Measurements from ENCODE around the gene PSMD3. TPM values are rescaled to one million over a fixed set of nuclear protein-coding genes. Genes with fewer than 3 reads are reported as not detected.

Gene PSMD3
- polyA plus RNA-seq, 2 of the 4 experiments (the other 2 are of a cell fraction), result 87.7 to 193 TPM

GRCh38 chr17:39937447-39937846, 43.2 kb upstream of the PSMD3 start:
- Histone ChIP-seq H3K9me3 (no peaks in the 10 kb centered on the region), H3K4me2 (no peak overlapping the region), H3K4me3 (no peak overlapping the region), H3K4me1 (peaks cover 11% of the 10 kb centered on the region), H3K27ac (no peak overlapping the region)
- POLR2A ChIA-PET, result no interaction called here
- 86% methylated on average over 3 of the region's 3 CpGs for WGBS (ENCODE audit: missing lambda C conversion rate)
- ATAC-seq (no peak), DNase-seq (ENCODE audit: low read depth in 1 of 2, low spot score in 1 of 2) (no peak), FAIRE-seq (no peak)
- TF ChIP-seq RAD21 (conservative IDR thresholded peaks at IDR 0.05 in 1 of 2, IDR thresholded peaks at IDR 0.05 in 1 of 2), result no peak
- CTCF ChIA-PET, result interaction anchor here (0.7 to 4.2 kb wide), 6 partner anchors 12 to 269 kb away, joined by 3 to 43 read pairs (median 6); partner anchors contain the start of genes PNMT and PSMD3

GRCh38 chr17:39938140-39938869, 42.3 kb upstream of the PSMD3 start:
- no peak overlapping the region for H3K4me3 ChIP-seq
- FAIRE-seq, result no peak
- ChIA-PET CTCF (interaction anchor here (0.7 to 4.2 kb wide), 12 partner anchors 8 to 94 kb away, joined by 3 to 43 read pairs (median 10); partner anchors contain the start of genes LRRC3C, ORMDL3 and PSMD3), POLR2A (no interaction called here)
- no peak for ATAC-seq
- H3K27ac ChIP-seq, result no peak overlapping the region
- no peak for DNase-seq (ENCODE audit: low read depth in 1 of 2, low spot score in 1 of 2)
- no peak for TF ChIP-seq CHD4 (IDR thresholded peaks at IDR 0.05; ENCODE audit: borderline replicate concordance)
- TF ChIP-seq MAFK (IDR thresholded peaks at IDR 0.05; ENCODE audit: partially characterized antibody), result no peak
- TF ChIP-seq HEYL (CRISPR knock-in tag; IDR thresholded peaks at IDR 0.05), result no peak
- no peak for TF ChIP-seq CTCF (IDR thresholded peaks at IDR 0.05)
- no peak for TF ChIP-seq GATA3 (IDR thresholded peaks at IDR 0.05; ENCODE audit: borderline replicate concordance)
- no peak for TF ChIP-seq REST (IDR thresholded peaks at IDR 0.05)
- H3K9me3 ChIP-seq, result no peaks in the 10 kb centered on the region
- H3K4me1 ChIP-seq, result peaks cover 11% of the 10 kb centered on the region
- no peak overlapping the region for H3K4me2 ChIP-seq
- 68% methylated on average over 8 of the region's 8 CpGs for WGBS (ENCODE audit: missing lambda C conversion rate)

- no peak overlapping the region for H3K4me2 ChIP-seq
- no peak for TF ChIP-seq RNF2 (IDR thresholded peaks at IDR 0.05; ENCODE audit: borderline replicate concordance, low read depth)
- TF ChIP-seq ZC3H11A (IDR thresholded peaks at IDR 0.05), result no peak
- no peak for TF ChIP-seq NPAS2 (CRISPR knock-in tag; IDR thresholded peaks at IDR 0.05; ENCODE audit: borderline replicate concordance)
- no peak for TF ChIP-seq RCOR1 (IDR thresholded peaks at IDR 0.05; ENCODE audit: low read depth, low read length)
- TF ChIP-seq HOXA7 (CRISPR knock-in tag; IDR thresholded peaks at IDR 0.05), result no peak
- no peak for TF ChIP-seq POLR2A (IDR thresholded peaks at IDR 0.05; ENCODE audit: low read length)
- TF ChIP-seq EP300 (IDR thresholded peaks at IDR 0.05), result no peak
- no peak for TF ChIP-seq EHMT2 (IDR thresholded peaks at IDR 0.05; ENCODE audit: low read depth)
- DNase-seq (ENCODE audit: low read depth in 1 of 2, low spot score in 1 of 2) (no peak), ATAC-seq (no peak), FAIRE-seq (no peak)
- WGBS (ENCODE audit: missing lambda C conversion rate), result 90% methylated on average over 3 of the region's 3 CpGs
- no peak overlapping the region for H3K27ac ChIP-seq
- ChIA-PET CTCF (interaction anchor here (0.9 to 4.2 kb wide), 15 partner anchors 9 to 92 kb away, joined by 3 to 43 read pairs (median 6); partner anchors contain the start of genes CSF3, LRRC3C, ORMDL3 and PSMD3), POLR2A (interaction anchor here (0.7 kb wide), 1 partner anchor 14 kb away, joined by 5 read pairs; no protein-coding TSS in a partner anchor)
- H3K4me3 ChIP-seq, result no peak overlapping the region
- H3K4me1 ChIP-seq, result peaks cover 11% of the 10 kb centered on the region
- no peaks in the 10 kb centered on the region for H3K9me3 ChIP-seq
These were observed 41.5 kb upstream of the PSMD3 start for GRCh38 chr17:39939106-39939505.
